Left lung (tissue), 10 donors: ENCODE data around the gene ZNF138. TPM values are rescaled to one million over a fixed set of nuclear protein-coding genes. Genes with fewer than 3 reads are reported as not detected.

ENCODE experiments used
- ATAC-seq: fragments of 200-7000 bp; cut with Tn5 transposase; one replicate; pipeline ENCODE4 v1.9.1; 2020; ENCODE audit warnings: moderate library complexity
- DNase-seq, 4 donors: peaks; one replicate each; pipeline ENCODE4 v3.0.0-alpha.2; 2013 to 2020
- H3K27ac ChIP-seq, 2 donors: fragments of 200-600 bp; sonication (generic) in 1 of 2; one replicate each; pipeline versions ENCODE4 v1.5.0 to v1.8.0; 2020 to 2021
- H3K27me3 ChIP-seq, 2 donors: fragments of 200-600 bp; sonication (generic) in 1 of 2; one replicate each; pipeline versions ENCODE4 v1.5.0 to v1.8.0; 2020 to 2021
- H3K36me3 ChIP-seq, 2 donors: fragments of 200-600 bp; sonication (generic) in 1 of 2; one replicate each; pipeline versions ENCODE4 v1.5.0 to v1.8.0; 2020 to 2021
- H3K4me1 ChIP-seq, 2 donors: fragments of 200-600 bp; one replicate each; pipeline ENCODE4 v1.8.0; 2021
- H3K4me3 ChIP-seq, 2 donors: fragments of 200-600 bp; sonication (generic) in 1 of 2; one replicate each; pipeline versions ENCODE4 v1.5.0 to v1.8.0; 2020 to 2021; ENCODE audit warnings: mild to moderate bottlenecking in 1 of 2
- H3K9me3 ChIP-seq, 2 donors: fragments of 200-600 bp; sonication (generic) in 1 of 2; one replicate each; pipeline versions ENCODE4 v1.5.0 to v1.8.0; 2020 to 2021
- intact Hi-C, 2 donors: fragments of 100-400 bp; cut with DNase I; formaldehyde crosslinking; loops; one replicate each; pipeline versions ENCODE4 v1.11.2 to v1.14.2; 2022
- polyA plus RNA-seq, 6 donors: library from polyadenylated mRNA; unstranded; fragments of 120-200 nt; gene quantifications; one replicate each; pipeline ENCODE4 v1.2.1, GENCODE V29; 2013; ENCODE audit not compliant: insufficient read length in 6 of 6
- total RNA-seq, 2 donors: library from RNA; stranded (reverse); fragmentation: NEBNext Ultra II Directional; extraction: Animal tissue kit (Norgen Biotek cat#: 25700); gene quantifications; one replicate each; pipeline ENCODE4 v1.2.1, GENCODE V29; 2021
- TF ChIP-seq, protein P1 (sequence below), 2 donors: fragments of 200-600 bp; sonication (generic) in 1 of 2; IDR thresholded peaks; one replicate each; pipeline versions ENCODE4 v1.5.0 to v1.8.0; 2021; ENCODE audit warnings: antibody characterized with exemption in 2 of 2
- donor health status: DM: no; HTN: yes; CAD: no.
- donor health status: DM: no; HTN: no; CAD: no.

The ZNF138 gene
- total and polyA plus RNA-seq, 8 donors: 6.0 to 19.4 (median 16.5) TPM

DNA sequence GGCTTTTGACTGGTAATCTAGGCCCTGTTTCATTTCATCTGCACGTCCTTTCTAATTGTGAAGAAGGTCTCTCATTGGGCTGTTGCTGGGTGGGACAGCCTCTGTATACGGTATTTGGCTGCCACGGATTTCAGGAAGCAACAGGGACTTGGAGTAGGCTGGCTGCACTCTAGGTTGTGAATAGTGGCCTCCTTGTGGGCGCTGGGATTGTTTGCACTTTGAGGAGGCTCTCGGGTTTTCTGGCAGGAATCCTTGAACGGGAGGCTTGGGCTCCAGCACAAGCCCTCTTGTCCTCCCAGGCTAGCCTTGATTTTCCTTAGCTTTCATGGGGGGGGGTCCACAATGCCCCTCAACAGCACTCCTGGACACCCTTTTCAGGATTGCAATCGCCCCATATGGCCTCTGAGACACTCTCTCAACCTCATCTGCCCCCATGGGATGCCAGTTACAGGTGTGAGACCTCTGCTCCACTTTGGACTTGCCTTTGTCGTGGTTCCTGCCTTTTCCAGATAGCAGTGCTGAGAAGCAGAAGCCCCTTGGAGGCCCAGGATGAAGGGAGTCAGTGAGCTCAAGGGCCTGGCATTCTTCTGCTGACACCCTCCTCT, 75.0 kb downstream of the ZNF138 start:
- Histone ChIP-seq H3K9me3 (peaks cover 0 to 40% of the 10 kb centered on the region in 2 donors), H3K27ac (no peak overlapping the region), H3K36me3 (no peaks in the 10 kb centered on the region), H3K4me1 (no peaks in the 10 kb centered on the region), H3K27me3 (no peaks in the 10 kb centered on the region), H3K4me3 (no peak overlapping the region)
- TF ChIP-seq, protein P1, sequence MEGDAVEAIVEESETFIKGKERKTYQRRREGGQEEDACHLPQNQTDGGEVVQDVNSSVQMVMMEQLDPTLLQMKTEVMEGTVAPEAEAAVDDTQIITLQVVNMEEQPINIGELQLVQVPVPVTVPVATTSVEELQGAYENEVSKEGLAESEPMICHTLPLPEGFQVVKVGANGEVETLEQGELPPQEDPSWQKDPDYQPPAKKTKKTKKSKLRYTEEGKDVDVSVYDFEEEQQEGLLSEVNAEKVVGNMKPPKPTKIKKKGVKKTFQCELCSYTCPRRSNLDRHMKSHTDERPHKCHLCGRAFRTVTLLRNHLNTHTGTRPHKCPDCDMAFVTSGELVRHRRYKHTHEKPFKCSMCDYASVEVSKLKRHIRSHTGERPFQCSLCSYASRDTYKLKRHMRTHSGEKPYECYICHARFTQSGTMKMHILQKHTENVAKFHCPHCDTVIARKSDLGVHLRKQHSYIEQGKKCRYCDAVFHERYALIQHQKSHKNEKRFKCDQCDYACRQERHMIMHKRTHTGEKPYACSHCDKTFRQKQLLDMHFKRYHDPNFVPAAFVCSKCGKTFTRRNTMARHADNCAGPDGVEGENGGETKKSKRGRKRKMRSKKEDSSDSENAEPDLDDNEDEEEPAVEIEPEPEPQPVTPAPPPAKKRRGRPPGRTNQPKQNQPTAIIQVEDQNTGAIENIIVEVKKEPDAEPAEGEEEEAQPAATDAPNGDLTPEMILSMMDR (IDR thresholded peaks at IDR 0.05): no peak
- DNase-seq: no peak
- ATAC-seq: no peak
- intact Hi-C loops: no loop called here

DNA sequence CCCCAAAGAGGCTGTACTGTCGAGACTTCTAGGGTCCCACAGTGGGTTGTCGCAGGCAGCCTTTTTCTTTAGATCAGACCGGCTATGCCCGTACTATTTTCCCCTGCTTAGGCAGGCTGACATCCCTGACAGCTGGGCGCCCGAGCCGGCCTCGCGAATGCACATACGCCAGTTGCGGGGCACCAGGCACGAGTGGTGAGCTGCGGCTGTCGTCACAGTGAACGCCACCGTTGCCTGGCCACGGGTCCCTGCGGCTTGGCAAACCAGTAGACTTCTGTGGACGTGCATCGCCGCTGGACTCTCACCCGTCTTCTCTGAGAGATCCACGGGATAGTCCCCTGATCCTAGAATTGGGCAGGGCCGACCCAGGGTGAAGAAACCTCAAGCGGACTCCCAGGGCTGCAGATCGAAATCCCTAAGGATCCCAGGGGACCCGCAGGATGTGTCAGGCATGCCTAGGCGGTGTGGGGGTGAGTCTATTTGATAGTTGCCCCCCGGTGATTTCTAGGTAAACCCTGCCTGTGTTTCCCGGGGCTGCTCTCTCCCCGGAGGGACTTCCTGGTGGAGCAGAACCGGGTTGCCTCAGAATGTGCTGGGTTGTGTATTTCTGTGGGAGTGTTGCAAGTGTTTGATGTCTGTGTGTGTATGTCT, 75.8 kb downstream of the ZNF138 start:
- intact Hi-C loops: no loop called here
- no peak for ATAC-seq
- no peaks in the 10 kb centered on the region for H3K36me3 ChIP-seq
- DNase-seq: no peak
- H3K4me1 ChIP-seq: no peaks in the 10 kb centered on the region
- H3K27me3 ChIP-seq: peaks cover 0 to 5% of the 10 kb centered on the region in 2 donors
- H3K27ac ChIP-seq: no peak overlapping the region
- TF ChIP-seq, protein P1 (IDR thresholded peaks at IDR 0.05): no peak
- peaks cover 0 to 43% of the 10 kb centered on the region in 2 donors for H3K9me3 ChIP-seq
- no peak overlapping the region for H3K4me3 ChIP-seq

DNA sequence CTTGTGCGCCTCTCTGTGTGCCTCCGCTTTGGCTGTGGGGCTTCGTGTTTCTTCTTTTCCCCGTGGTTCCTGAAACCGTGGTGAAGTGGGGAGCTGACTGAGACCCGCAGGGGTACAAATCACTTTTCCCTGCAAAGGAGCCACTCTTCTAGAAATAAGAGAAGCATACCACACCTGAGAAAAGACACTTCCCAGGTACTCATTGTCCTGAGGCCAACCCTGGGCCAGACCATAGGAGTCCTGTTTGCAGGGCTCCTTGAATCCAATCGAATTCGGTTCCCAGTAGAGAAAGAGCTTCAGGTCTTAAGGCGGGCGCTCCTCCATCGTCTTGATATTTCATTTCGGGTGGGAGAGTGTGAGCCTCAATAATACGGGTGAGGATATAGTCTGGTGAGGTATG, 76.4 kb downstream of the ZNF138 start:
- DNase-seq (no peak), ATAC-seq (no peak)
- Histone ChIP-seq H3K4me3 (no peak overlapping the region), H3K27ac (no peak overlapping the region), H3K4me1 (no peaks in the 10 kb centered on the region), H3K36me3 (no peaks in the 10 kb centered on the region), H3K9me3 (peaks cover 0 to 48% of the 10 kb centered on the region in 2 donors), H3K27me3 (peaks cover 0 to 11% of the 10 kb centered on the region in 2 donors)
- TF ChIP-seq, protein P1 (IDR thresholded peaks at IDR 0.05): no peak
- intact Hi-C loops: no loop called here

DNA sequence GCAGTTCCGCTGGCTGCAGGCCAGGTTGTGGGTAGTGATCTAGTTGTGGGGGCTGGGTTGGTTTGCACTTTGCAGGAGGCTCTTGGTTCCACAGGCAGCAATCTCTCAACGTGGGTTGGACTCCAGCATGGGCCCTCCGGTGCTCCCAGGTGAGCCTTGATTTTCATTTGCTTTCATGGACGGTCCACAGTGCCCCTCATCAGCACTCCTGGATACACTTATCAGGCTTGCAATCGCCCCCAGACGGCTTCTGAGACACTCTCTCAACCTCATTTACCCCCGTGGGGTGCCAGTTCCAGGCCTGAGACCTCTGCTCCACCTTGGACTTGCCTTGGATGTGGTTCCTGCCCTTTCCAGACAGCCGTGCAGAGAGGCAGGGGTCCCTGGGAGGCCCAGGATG, 77.5 kb downstream of the ZNF138 start:
- intact Hi-C loops: no loop called here
- TF ChIP-seq, protein P1 (IDR thresholded peaks at IDR 0.05): no peak
- no peaks in the 10 kb centered on the region for H3K4me1 ChIP-seq
- H3K4me3 ChIP-seq: no peak overlapping the region
- H3K36me3 ChIP-seq: no peaks in the 10 kb centered on the region
- DNase-seq: no peak
- no peak overlapping the region for H3K27ac ChIP-seq
- peaks cover 0 to 21% of the 10 kb centered on the region in 2 donors for H3K27me3 ChIP-seq
- no peak for ATAC-seq
- peaks cover 0 to 48% of the 10 kb centered on the region in 2 donors for H3K9me3 ChIP-seq

DNA sequence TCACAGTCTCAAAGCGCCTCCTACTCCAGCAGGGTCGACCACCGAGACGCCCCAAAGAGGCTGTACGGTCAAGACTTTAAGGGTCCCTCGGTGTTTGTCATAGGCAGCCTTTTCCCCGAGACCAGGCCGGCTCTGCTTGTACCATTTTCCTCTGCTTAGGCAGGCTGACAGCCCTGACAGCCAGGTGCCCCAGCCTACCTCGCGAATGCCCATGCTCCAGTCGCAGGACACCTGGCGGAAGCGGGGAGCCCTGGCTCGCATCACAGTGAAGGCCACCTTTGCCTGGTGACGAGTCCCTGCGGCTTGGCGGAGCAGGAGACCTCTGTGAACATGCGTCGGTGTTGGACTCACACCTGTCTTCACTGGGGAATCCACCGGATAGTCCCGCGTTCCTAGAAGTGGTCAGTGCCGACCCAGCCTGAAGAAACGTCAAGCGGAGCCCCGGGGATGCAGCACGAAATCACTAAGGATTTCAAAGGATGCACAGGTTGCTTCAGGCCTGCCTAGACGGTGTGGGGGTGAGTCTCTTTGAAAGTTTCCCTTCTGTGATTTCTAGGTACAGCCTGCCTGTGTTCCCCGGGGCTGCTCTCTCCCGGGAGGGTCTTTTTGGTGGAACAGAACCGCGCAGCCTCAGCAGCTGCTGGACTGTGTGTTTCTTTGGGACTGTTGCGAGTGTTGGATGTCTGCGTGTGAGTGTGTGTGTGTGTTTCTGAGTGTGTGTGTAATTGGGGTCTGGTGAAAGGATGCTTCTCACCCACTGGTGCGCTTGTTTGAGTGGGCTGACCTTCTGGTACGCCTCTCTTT, 78.3 kb downstream of the ZNF138 start:
- Histone ChIP-seq H3K4me1 (no peaks in the 10 kb centered on the region), H3K27ac (no peak overlapping the region), H3K9me3 (peaks cover 0 to 48% of the 10 kb centered on the region in 2 donors), H3K4me3 (no peak overlapping the region), H3K36me3 (no peaks in the 10 kb centered on the region), H3K27me3 (peaks cover 0 to 29% of the 10 kb centered on the region in 2 donors)
- intact Hi-C loops: no loop called here
- TF ChIP-seq, protein P1 (IDR thresholded peaks at IDR 0.05): no peak
- ATAC-seq (no peak), DNase-seq (no peak)
